IMR-90 (cell line): Measurements from ENCODE around the gene IL17A. TPM values are rescaled to one million over a fixed set of nuclear protein-coding genes. Genes with fewer than 3 reads are reported as not detected.

Experiments used
- ATAC-seq: fragments of 200-7000 bp; cut with Tn5 transposase; 2 replicates; pipeline ENCODE4 v1.9.1; 2020; ENCODE audit warnings: low read depth, mild to moderate bottlenecking, moderate library complexity
- BruUV-seq: library from RNA; stranded (reverse); fragments of 400-500 nt; replicated peaks from 2 replicates; lab custom pipeline; 2021; lab: Mats Ljungman, UMichigan
- CTCF ChIA-PET: fragments of 300-600 bp; formaldehyde crosslinking; extraction: SDS; loops from one replicate; lab custom pipeline; 2021; ENCODE audit warnings: antibody characterized with exemption; lab: Yijun Ruan, JAX
- POLR2A ChIA-PET: fragments of 300-600 bp; sonication (Branson Sonifier 250); formaldehyde crosslinking; loops from one replicate; lab custom pipeline; 2022; ENCODE audit warnings: antibody characterized with exemption; ENCODE audit not compliant: unreplicated experiment; lab: Charles Lee
- DNase-seq: peaks from one replicate; pipeline ENCODE4 v3.0.0; 2013
- H2AFZ ChIP-seq: replicated peaks from 2 replicates; pipeline ENCODE3; 2013; ENCODE audit warnings: low read length, mild to moderate bottlenecking; ENCODE audit not compliant: poor library complexity
- H2AK5ac ChIP-seq: 2 replicates; pipeline ENCODE4 v1.6.1; 2013; ENCODE audit warnings: low read depth, low read length, inconsistent platforms
- H2AK9ac ChIP-seq: replicated peaks from 2 replicates; pipeline ENCODE3; 2013; ENCODE audit warnings: mild to moderate bottlenecking, low read depth, low read length, moderate library complexity; ENCODE audit not compliant: poor library complexity
- H2BK120ac ChIP-seq: 2 replicates; pipeline ENCODE4 v1.6.1; 2013; ENCODE audit warnings: low read depth, low read length, inconsistent platforms
- H2BK15ac ChIP-seq: 3 replicates; pipeline ENCODE4 v1.6.1; 2013; ENCODE audit warnings: low read depth, low read length, inconsistent platforms
- H2BK20ac ChIP-seq: 2 replicates; pipeline ENCODE4 v1.6.1; 2013; ENCODE audit warnings: low read depth, mild to moderate bottlenecking, inconsistent platforms, low read length, moderate library complexity
- H2BK5ac ChIP-seq: 2 replicates; pipeline ENCODE4 v1.6.1; 2013; ENCODE audit warnings: mild to moderate bottlenecking, low read depth, low read length, inconsistent platforms; ENCODE audit not compliant: poor library complexity, severe bottlenecking
- H3K14ac ChIP-seq: replicated peaks from 2 replicates; pipeline ENCODE4 v1.6.1; 2013; ENCODE audit warnings: low read depth, low read length, inconsistent platforms
- H3K18ac ChIP-seq: 2 replicates; pipeline ENCODE4 v1.6.1; 2013; ENCODE audit warnings: low read depth, low read length, control low read depth
- H3K23ac ChIP-seq: 2 replicates; pipeline ENCODE4 v1.6.1; 2013; ENCODE audit warnings: low read depth, low read length, inconsistent platforms
- H3K27ac ChIP-seq: 2 replicates; pipeline ENCODE4 v1.5.1; 2013; ENCODE audit warnings: mild to moderate bottlenecking, control low read depth, low read length; ENCODE audit not compliant: insufficient read depth
- H3K27me3 ChIP-seq: 2 replicates; pipeline ENCODE4 v1.6.1; 2013; ENCODE audit warnings: low read length; ENCODE audit not compliant: control insufficient read depth, insufficient read depth
- H3K36me3 ChIP-seq: 2 replicates; pipeline ENCODE4 v1.6.1; 2013; ENCODE audit warnings: low read length, mixed read lengths; ENCODE audit not compliant: control insufficient read depth, insufficient read depth
- H3K4ac ChIP-seq: 2 replicates; pipeline ENCODE4 v1.6.1; 2013; ENCODE audit warnings: low read depth, low read length, inconsistent platforms
- H3K4me1 ChIP-seq: 2 replicates; pipeline ENCODE4 v1.6.1; 2013; ENCODE audit warnings: low read length, mixed read lengths; ENCODE audit not compliant: control insufficient read depth, insufficient read depth
- H3K4me2 ChIP-seq: 2 replicates; pipeline ENCODE4 v1.6.1; 2013; ENCODE audit warnings: low read depth, mild to moderate bottlenecking, control low read depth, low read length, moderate library complexity
- H3K4me3 ChIP-seq: 2 replicates; pipeline ENCODE4 v1.5.1; 2013; ENCODE audit warnings: low read depth, mild to moderate bottlenecking, control low read depth, low read length, moderate library complexity; ENCODE audit not compliant: insufficient read depth
- H3K56ac ChIP-seq: 2 replicates; pipeline ENCODE4 v1.6.1; 2013; ENCODE audit warnings: low read length, inconsistent platforms; ENCODE audit not compliant: insufficient read depth; ENCODE audit errors: extremely low read depth
- H3K79me1 ChIP-seq, 2 experiments: 2 replicates each; pipeline ENCODE4 v1.6.1; 2013; ENCODE audit warnings: low read length in 2 of 2, inconsistent platforms in 1 of 2, low read depth in 1 of 2
- H3K9ac ChIP-seq: 2 replicates; pipeline ENCODE4 v1.6.1; 2013; ENCODE audit warnings: low read depth, low read length, control low read depth
- H3K9me1 ChIP-seq: 2 replicates; pipeline ENCODE4 v1.6.1; 2013; ENCODE audit warnings: low read length, inconsistent platforms; ENCODE audit not compliant: insufficient read depth
- H3K9me3 ChIP-seq: 2 replicates; pipeline ENCODE4 v1.6.1; 2013; ENCODE audit warnings: low read length; ENCODE audit not compliant: control insufficient read depth, insufficient read depth
- H4K20me1 ChIP-seq: 2 replicates; pipeline ENCODE4 v1.6.1; 2013; ENCODE audit warnings: low read length, inconsistent platforms; ENCODE audit not compliant: insufficient read depth
- H4K5ac ChIP-seq: 2 replicates; pipeline ENCODE4 v1.6.1; 2013; ENCODE audit warnings: mild to moderate bottlenecking, low read depth, low read length, control low read depth
- H4K8ac ChIP-seq, 2 experiments: 2 replicates each; pipeline ENCODE4 v1.6.1; 2013; ENCODE audit warnings: low read depth in 2 of 2, low read length in 2 of 2, control low read depth in 1 of 2, inconsistent platforms in 1 of 2
- H4K91ac ChIP-seq: 2 replicates; pipeline ENCODE4 v1.6.1; 2013; ENCODE audit warnings: low read depth, low read length, inconsistent platforms; ENCODE audit not compliant: insufficient read depth
- NFE2L2 ChIP-seq: fragments of 150-350 bp; IDR thresholded peaks from 2 replicates; pipeline ENCODE4 v1.6.1; 2016; ENCODE audit warnings: low read depth, mild to moderate bottlenecking, low read length
- POLR2A ChIP-seq: IDR thresholded peaks from 2 replicates; pipeline ENCODE4 v1.6.1; 2012; ENCODE audit warnings: mild to moderate bottlenecking, low read depth, low read length
- RFX5 ChIP-seq: IDR thresholded peaks from 2 replicates; pipeline ENCODE4 v1.8.0; 2012; ENCODE audit warnings: low read depth, mild to moderate bottlenecking, low read length, moderate library complexity
- WGBS, 2 experiments: methylation state at CpG; one replicate each; pipeline versions ENCODE4 v1.1.5 to v1.1.7; 2013; ENCODE audit warnings: missing lambda C conversion rate in 2 of 2; ENCODE audit not compliant: insufficient read length in 1 of 2; ENCODE audit errors: extremely low coverage in 2 of 2; 5-methylcytosine and 5-hydroxymethylcytosine counted together
- dilution Hi-C: fragments of 300-500 bp; cut with HindIII; formaldehyde crosslinking; loops from one replicate; pipeline ENCODE4 v1.14.3; 2018; ENCODE audit warnings: low sequenced_read_pairs; ENCODE audit not compliant: unreplicated experiment
- in situ Hi-C: fragments of 300-500 bp; cut with MboI; formaldehyde crosslinking; loops from 3 replicates; pipeline ENCODE4 v1.14.3; 2019; ENCODE audit warnings: low sequenced_read_pairs, inconsistent platforms, mixed read lengths
- intact Hi-C: fragments of 100-400 bp; cut with micrococcal nuclease; formaldehyde crosslinking; loops from 2 replicates; pipeline ENCODE4 v1.10.0; 2022
- polyA plus RNA-seq, 3 experiments: library from polyadenylated mRNA; depleted of rRNA; stranded (reverse); fragments of >200 nt; gene quantifications; 2 replicates each; pipeline ENCODE4 v1.2.3, GENCODE V29; 2012; ENCODE audit warnings: low replicate concordance in 1 of 3
- total RNA-seq: library from RNA; depleted of rRNA; stranded (reverse); fragments of >200 nt; gene quantifications from 2 replicates; pipeline ENCODE4 v1.2.3, GENCODE V29; 2012
- TF ChIP-seq, protein P1 (sequence below): conservative IDR thresholded peaks from 2 replicates; pipeline ENCODE4 v1.5.1; 2012; ENCODE audit warnings: mild to moderate bottlenecking, low read depth, low read length, improper control_type of control experiment

IL17A gene
- total and polyA plus RNA-seq, 2 of the 4 experiments (the other 2 are of a cell fraction): not detected

DNA sequence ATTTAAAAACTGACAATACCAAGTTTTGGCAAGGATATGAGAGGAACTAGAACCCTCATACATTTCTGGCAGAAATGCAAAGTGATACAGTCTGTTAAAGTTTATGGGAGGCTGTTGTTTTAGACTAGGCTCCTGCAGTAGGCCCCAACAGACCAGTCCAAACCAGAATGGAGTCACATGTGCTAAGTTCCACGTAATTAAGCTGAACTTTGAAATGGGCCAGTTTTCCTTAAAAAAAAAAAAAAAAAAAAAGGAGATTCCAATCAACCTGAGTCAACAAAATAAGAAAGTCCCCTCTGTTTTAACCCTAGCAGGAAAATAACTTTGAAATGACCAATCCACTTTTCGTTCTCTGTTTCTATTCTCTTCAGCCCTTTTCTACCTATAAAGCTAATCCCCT lies 31.6 kb downstream of the IL17A start:
- CTCF ChIA-PET: no interaction called here
- H4K5ac ChIP-seq: no peak overlapping the region
- no peaks in the 10 kb centered on the region for H3K79me1 ChIP-seq
- H2BK120ac ChIP-seq: no peak overlapping the region
- H3K9me1 ChIP-seq: no peaks in the 10 kb centered on the region
- no peak overlapping the region for H3K14ac ChIP-seq
- H3K27ac ChIP-seq: no peak overlapping the region
- TF ChIP-seq, protein P1, sequence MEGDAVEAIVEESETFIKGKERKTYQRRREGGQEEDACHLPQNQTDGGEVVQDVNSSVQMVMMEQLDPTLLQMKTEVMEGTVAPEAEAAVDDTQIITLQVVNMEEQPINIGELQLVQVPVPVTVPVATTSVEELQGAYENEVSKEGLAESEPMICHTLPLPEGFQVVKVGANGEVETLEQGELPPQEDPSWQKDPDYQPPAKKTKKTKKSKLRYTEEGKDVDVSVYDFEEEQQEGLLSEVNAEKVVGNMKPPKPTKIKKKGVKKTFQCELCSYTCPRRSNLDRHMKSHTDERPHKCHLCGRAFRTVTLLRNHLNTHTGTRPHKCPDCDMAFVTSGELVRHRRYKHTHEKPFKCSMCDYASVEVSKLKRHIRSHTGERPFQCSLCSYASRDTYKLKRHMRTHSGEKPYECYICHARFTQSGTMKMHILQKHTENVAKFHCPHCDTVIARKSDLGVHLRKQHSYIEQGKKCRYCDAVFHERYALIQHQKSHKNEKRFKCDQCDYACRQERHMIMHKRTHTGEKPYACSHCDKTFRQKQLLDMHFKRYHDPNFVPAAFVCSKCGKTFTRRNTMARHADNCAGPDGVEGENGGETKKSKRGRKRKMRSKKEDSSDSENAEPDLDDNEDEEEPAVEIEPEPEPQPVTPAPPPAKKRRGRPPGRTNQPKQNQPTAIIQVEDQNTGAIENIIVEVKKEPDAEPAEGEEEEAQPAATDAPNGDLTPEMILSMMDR: no peak
- no peak for TF ChIP-seq RFX5
- TF ChIP-seq POLR2A: no peak
- no peak for TF ChIP-seq NFE2L2
- 0% methylated on average over 1 of the region's 2 CpGs; no CpG with 5 or more reads in 1 of the 2 experiments for WGBS, 2 experiments
- H3K9me3 ChIP-seq: no peaks in the 10 kb centered on the region
- H3K4me3 ChIP-seq: no peak overlapping the region
- no peak overlapping the region for H2AK5ac ChIP-seq
- H4K8ac ChIP-seq: no peak overlapping the region
- H3K4me1 ChIP-seq: no peaks in the 10 kb centered on the region
- no peaks in the 10 kb centered on the region for H4K20me1 ChIP-seq
- intact Hi-C loops: no loop called here
- H4K91ac ChIP-seq: no peak overlapping the region
- in situ Hi-C loops: no loop called here
- H3K4me2 ChIP-seq: no peak overlapping the region
- H3K23ac ChIP-seq: no peak overlapping the region
- H3K9ac ChIP-seq: no peak overlapping the region
- POLR2A ChIA-PET: no interaction called here
- H2BK15ac ChIP-seq: no peak overlapping the region
- peaks cover under 1% of the 10 kb centered on the region for H3K27me3 ChIP-seq
- H3K36me3 ChIP-seq: no peaks in the 10 kb centered on the region
- H3K4ac ChIP-seq: no peak overlapping the region
- no peak overlapping the region for H2AK9ac ChIP-seq
- dilution Hi-C loops: no loop called here
- H2BK20ac ChIP-seq: no peak overlapping the region
- no peak overlapping the region for H2BK5ac ChIP-seq
- no TSS peak for BruUV-seq
- no peak overlapping the region for H3K18ac ChIP-seq
- DNase-seq (no peak), ATAC-seq (no peak)
- no peak overlapping the region for H3K56ac ChIP-seq
- H2AFZ ChIP-seq: no peak overlapping the region
